Cardiac muscle cell (in vitro differentiated cells and primary cell): ENCODE results near the gene FGFR3. TPM values are rescaled to one million over a fixed set of nuclear protein-coding genes. Genes with fewer than 3 reads are reported as not detected.

Experiments
- DNase-seq, 2 donors: peaks; one replicate each; pipeline versions ENCODE4 v3.0.0 to v3.0.0-alpha.2; 2010 to 2017; ENCODE audit warnings: low read depth in 1 of 2, low spot score in 1 of 2
- H3K27ac ChIP-seq: fragments of 200-600 bp; sonication (generic); 2 replicates; pipeline ENCODE4 v1.5.1; 2016
- H3K27me3 ChIP-seq: fragments of 200-600 bp; sonication (generic); 2 replicates; pipeline ENCODE4 v1.6.0; 2016; ENCODE audit warnings: control low read depth
- H3K36me3 ChIP-seq: fragments of 200-600 bp; sonication (generic); 2 replicates; pipeline ENCODE4 v1.5.1; 2016; ENCODE audit warnings: control low read depth
- H3K4me1 ChIP-seq: fragments of 200-600 bp; sonication (generic); 2 replicates; pipeline ENCODE4 v1.8.1; 2017; ENCODE audit warnings: low read depth, mild to moderate bottlenecking, mixed run types
- H3K4me3 ChIP-seq: fragments of 200-600 bp; sonication (generic); 2 replicates; pipeline ENCODE4 v1.5.1; 2016; ENCODE audit warnings: mild to moderate bottlenecking
- H3K9me3 ChIP-seq: fragments of 200-600 bp; sonication (generic); 2 replicates; pipeline ENCODE4 v1.5.1; 2017; ENCODE audit warnings: low read depth, mild to moderate bottlenecking, control low read depth
- polyA plus RNA-seq: library from polyadenylated mRNA; unstranded; fragments of >200 nt; fragmentation: Nextera tagmentation; extraction: Ambion mirVana; gene quantifications from 2 replicates; pipeline ENCODE4 v1.2.1, GENCODE V29; 2016
- total RNA-seq: library from RNA; depleted of rRNA; stranded (reverse); fragments of >200 nt; gene quantifications from 2 replicates; pipeline ENCODE4 v1.2.3, GENCODE V29; 2016
- TF ChIP-seq, protein P1 (sequence below): IDR thresholded peaks from 2 replicates; pipeline ENCODE4 v1.5.1; 2012; ENCODE audit warnings: low read depth, mild to moderate bottlenecking, low read length

The FGFR3 gene
- total and polyA plus RNA-seq, 2 experiments from 2014 or later = 39.2 to 47.3 TPM

DNA sequence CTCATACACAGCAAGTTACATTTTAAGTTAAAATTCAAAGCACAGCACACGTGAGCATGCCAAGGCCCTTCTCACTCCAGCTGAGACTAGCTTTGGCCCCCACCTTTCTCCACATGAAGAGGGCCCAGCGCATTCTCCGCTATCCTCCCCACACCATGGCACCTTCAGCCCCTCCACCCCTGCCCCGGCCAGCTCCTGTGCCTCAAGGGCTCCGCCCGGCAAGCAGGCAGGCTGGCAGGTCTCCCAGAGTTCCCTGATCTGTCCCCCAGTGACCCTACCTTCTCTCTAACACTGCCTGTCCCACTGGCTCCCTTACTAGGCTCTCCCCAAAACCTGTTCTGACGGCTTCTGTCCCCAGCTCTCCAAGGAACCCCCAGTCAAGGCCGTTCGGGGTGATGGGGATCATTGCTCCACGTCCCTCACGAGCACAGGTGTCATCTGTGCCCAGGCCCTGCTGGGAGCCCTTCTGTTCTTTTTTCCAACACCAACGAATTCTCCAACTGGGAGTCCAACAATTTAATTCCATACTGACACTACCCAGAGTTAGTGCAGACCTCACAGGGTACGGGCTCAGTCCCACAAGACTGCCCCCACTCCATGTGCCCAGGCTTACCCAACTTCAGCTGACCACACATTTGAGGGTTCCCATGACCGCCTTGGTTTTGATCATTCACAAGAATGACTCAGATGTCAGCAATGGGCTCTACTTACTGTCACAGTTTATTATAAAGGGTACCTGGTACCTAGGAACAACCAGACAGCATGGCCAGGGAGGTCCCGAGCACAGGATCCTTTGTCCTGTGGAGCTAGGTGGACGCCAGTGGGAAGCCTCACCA lies 58.7 kb downstream of the FGFR3 start:
- no peaks in the 10 kb centered on the region for H3K27me3 ChIP-seq
- H3K4me3 ChIP-seq = no peak overlapping the region
- peak in 1 of 2 donors; percentile 13 for DNase-seq
- H3K9me3 ChIP-seq = no peaks in the 10 kb centered on the region
- H3K27ac ChIP-seq = no peak overlapping the region
- H3K36me3 ChIP-seq = no peaks in the 10 kb centered on the region
- H3K4me1 ChIP-seq = peaks cover 5% of the 10 kb centered on the region
- TF ChIP-seq, protein P1, sequence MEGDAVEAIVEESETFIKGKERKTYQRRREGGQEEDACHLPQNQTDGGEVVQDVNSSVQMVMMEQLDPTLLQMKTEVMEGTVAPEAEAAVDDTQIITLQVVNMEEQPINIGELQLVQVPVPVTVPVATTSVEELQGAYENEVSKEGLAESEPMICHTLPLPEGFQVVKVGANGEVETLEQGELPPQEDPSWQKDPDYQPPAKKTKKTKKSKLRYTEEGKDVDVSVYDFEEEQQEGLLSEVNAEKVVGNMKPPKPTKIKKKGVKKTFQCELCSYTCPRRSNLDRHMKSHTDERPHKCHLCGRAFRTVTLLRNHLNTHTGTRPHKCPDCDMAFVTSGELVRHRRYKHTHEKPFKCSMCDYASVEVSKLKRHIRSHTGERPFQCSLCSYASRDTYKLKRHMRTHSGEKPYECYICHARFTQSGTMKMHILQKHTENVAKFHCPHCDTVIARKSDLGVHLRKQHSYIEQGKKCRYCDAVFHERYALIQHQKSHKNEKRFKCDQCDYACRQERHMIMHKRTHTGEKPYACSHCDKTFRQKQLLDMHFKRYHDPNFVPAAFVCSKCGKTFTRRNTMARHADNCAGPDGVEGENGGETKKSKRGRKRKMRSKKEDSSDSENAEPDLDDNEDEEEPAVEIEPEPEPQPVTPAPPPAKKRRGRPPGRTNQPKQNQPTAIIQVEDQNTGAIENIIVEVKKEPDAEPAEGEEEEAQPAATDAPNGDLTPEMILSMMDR = no peak

DNA sequence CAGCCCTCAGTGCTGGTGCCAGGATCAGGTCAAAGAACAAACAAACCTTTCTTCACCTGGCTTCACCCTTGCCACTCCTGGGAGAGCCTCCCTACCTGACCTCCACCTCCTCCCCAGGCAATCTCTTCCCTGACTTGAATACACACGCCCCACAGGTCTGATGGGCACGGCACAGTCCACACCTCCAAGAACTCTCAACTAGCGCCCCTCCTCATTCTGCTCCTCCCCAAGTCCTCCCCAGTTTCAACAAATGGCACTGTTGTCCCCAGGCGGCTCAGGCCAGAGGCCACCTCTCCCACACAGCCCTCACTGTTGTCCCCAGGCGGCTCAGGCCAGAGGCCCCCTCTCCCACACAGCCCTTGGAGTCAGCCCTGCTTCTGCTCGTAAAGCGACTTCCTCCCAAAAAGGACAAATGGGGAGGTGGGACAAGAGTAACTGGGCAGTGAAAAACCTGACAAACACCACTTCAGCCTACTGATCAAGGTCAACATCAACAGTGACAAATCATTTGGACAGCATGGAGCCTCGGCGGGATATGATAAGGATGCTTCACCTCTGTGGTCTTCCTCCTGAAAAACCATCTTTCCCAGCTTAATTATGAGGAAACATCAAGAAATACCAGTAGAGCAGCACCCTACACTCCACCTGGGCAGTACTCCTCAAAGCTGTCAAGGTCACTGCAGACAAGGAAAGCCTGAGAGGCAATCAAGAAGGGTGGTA lies 60.0 kb downstream of the FGFR3 start:
- no peaks in the 10 kb centered on the region for H3K36me3 ChIP-seq
- H3K4me1 ChIP-seq = peaks cover 5% of the 10 kb centered on the region
- H3K9me3 ChIP-seq = no peaks in the 10 kb centered on the region
- no peaks in the 10 kb centered on the region for H3K27me3 ChIP-seq
- H3K27ac ChIP-seq = no peak overlapping the region
- no peak for DNase-seq
- H3K4me3 ChIP-seq = no peak overlapping the region
- TF ChIP-seq, protein P1 = no peak

DNA sequence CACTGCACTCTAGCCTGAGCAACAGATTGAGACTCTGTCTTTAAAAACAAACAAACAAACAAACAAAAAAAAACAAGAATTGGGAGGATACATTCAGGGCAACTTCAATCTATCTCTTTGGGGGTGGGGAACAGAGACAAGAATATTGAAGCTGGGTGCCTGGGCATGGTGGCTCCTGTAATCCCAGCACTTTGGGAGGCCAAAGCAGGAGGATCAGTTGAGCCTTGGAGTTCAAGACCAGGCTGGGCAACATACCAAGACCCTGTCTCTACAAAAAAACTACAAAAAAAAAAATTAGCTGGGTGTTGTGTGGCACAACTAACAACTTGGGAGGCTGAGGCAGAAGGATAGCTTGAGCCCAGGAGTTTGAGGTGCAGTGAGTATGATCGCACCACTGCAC lies 61.7 kb downstream of the FGFR3 start:
- no peak overlapping the region for H3K27ac ChIP-seq
- no peak for DNase-seq
- H3K36me3 ChIP-seq = no peaks in the 10 kb centered on the region
- TF ChIP-seq, protein P1 = no peak
- H3K4me3 ChIP-seq = peak overlapping the region; percentile 86
- peaks cover 5% of the 10 kb centered on the region for H3K4me1 ChIP-seq
- H3K9me3 ChIP-seq = no peaks in the 10 kb centered on the region
- no peaks in the 10 kb centered on the region for H3K27me3 ChIP-seq

DNA sequence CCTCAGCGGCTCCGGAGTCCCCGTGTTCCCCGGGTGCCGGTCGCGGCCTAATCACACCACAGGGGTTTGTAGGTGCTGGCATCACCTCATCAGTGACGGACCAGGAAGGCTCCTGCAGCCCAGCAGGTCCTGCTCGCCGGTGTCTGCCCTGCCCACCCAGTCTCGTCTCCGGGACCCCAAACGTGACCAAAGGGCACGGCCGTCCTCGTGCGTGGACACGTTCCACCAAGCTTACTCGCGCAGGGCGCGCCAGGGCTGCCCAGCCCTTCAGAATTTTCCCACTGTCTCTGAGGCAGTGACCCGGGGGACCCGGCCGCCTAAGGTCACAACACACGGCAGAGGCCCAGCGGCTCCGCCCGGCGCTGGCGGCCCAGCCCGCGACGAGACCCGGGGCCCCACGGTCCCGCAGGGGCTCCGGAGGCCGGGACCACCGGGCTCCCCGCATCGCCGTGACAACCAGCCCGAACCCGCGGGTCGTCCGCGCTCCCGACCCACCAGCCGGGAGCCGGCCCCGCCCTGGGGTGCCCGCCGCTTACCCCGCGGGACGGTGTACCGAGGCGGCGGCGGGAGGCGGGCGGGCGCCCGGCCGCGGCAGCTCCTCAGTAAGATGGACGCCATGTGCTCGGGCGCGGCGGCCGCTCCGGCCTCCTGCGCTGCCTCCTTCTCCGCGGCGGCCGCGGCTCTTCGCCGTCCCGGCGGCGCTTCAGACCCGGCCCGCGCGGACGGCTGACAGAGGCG lies 62.4 kb downstream of the FGFR3 start:
- DNase-seq = peak in 1 of 2 donors; percentile 38
- Histone ChIP-seq H3K4me3 (peak overlapping the region; percentile 86), H3K36me3 (no peaks in the 10 kb centered on the region)

More for the DNA sequence above, 62.4 kb downstream of the FGFR3 start:
- TF ChIP-seq, protein P1 = no peak
- Histone ChIP-seq H3K4me1 (peaks cover 5% of the 10 kb centered on the region), H3K27me3 (no peaks in the 10 kb centered on the region), H3K27ac (peak overlapping the region; percentile 57), H3K9me3 (no peaks in the 10 kb centered on the region)
